DND-41 (cell line): ENCODE results near the gene DSTN.

Source experiments
- CTCF ChIP-seq: IDR thresholded peaks from 2 replicates; pipeline ENCODE4 v1.5.1; 2012; ENCODE audit warnings: borderline replicate concordance, low read length, moderate library complexity, mild to moderate bottlenecking; ENCODE audit not compliant: poor library complexity, severe bottlenecking; ENCODE audit errors: extremely low read depth
- EZH2 ChIP-seq: IDR thresholded peaks from 3 replicates; pipeline ENCODE4 v1.6.1; 2012; ENCODE audit warnings: borderline replicate concordance, low read depth, mild to moderate bottlenecking, moderate library complexity, low read length, inconsistent platforms; ENCODE audit not compliant: severe bottlenecking

GRCh38 chr20:17614176-17614811 is 44.4 kb downstream of the DSTN start:
- TF ChIP-seq EZH2 (no peak), CTCF (no peak)
